CD4-positive, alpha-beta T cell treated with Interleukin-17A for 4 hours (primary cell): ENCODE measurements around the gene C10orf95.

Experiments
- DNase-seq: peaks from one replicate; pipeline ENCODE4 v3.0.0-alpha.2; 2020; ENCODE audit warnings: mixed read lengths

Gene C10orf95

DNA sequence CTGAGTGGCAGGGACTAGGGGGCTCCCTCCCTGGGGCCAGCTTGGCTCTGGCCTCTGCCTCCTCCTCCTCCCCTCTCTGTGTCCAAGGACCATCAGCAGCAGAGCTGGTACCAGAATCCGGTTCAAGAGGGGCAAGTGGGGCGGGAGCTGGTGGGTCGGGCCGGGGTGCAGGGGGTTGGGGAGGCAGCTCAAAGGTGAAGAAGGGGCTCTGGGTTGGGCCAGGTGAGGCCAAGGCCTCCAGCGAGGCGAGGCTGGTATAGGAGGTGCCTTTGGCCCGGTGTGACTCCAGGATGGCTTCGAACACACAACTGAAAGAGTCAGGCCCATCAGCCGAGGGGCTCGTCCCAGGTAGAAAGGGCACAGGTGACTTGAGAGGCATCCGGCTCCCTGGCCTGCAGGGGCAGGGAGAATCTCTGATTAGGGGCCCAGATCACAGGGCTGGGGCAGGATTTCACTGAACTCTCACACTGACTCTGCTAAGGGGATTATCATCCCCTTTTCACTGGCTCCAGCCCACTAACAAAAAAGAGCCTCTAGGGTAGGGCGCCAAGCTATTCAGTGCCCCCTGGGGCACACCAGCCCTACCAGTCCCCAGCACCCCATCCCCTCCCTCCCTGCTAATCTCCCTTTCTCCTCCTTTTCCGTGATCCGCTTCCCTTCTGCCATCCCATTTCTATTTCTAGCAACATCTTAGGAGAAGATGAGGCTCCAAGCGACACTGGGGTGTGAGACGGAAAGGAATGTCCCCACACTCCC, 37.4 kb downstream of the C10orf95 start:
- no peak for DNase-seq

DNA sequence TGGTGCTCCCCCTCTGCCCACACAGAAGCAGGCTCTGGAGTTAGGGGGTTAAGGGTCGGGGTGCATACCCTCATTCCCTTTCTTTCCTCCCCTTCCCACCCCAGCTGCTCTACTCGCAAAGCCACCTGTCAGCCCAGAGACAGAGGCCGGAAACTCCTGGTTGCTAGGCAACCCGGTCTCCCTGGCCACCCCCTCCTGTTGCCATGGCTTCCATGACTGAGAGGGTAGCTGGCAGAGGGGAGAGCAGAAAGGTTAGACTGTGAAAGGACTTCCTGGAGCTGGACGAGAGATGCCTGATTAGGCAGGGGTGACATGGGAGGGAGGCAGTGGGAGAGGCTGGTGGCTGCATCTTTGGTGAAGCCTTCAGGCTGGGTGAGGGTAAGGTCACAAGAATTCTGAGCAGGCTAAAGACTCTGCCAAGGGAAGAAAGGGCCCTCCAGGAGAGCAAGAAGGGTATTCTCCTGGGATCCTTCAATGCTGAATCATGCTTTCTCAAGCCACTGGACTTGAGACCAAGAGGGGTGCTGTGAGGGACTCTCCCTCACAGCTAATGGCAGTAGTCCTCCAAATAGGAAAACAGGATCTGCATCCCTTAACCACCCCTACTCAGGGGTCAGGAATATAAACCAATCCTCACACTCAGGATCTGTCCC, 38.2 kb downstream of the C10orf95 start:
- peak; percentile 56 for DNase-seq

- DNase-seq, result no peak
These were observed 39.0 kb downstream of the C10orf95 start for GRCh38 chr10:102412293-102412692.

DNA sequence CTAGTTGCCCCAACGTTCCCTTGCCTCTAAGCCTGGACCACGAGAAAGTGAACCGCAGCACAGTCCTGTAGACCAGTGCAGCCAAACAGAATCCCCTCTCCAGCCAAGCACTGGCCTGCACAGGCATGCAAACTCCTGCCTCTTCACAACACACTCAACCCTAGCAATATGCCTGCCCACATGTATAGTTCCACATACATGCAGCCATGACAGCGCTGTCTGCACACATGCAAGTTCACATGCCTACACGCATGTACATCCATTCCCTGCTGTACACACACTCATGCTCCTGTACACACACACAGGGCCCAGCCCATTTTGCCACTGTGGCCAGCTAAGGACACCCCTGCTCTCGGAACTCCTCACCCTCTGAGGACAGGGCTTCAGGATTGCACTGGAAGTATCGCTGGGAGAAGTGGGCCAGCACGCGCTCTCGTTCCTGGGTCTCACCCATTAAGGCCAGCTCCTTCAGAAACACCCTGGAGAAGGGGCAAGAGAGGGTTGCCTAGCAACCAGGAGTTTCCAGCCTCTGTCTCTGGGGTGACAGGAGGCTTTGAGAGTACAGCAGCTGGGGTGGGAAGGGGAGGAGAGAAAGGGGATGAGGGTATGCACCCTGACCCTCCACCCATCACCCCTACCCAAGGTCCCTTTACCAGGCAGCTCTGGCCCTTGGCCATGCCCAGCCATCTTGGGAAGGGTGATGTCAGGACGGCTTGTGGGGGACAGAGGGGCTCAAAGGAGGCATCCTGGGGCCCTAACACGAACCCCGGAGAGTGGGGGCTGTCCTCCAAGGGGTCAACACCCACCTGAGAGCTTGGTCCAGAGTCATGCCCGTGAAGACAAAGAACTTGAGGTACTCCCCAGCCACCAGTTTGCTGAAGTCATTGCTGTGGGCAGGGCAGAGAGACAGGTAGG, 39.7 kb downstream of the C10orf95 start:
- DNase-seq, result no peak

GRCh38 chr10:102410429-102411073, 40.8 kb downstream of the C10orf95 start:
- peak; percentile 83 for DNase-seq

- DNase-seq, result no peak
These were observed 41.5 kb downstream of the C10orf95 start for GRCh38 chr10:102409604-102410428.

- DNase-seq, result peak; percentile 88
These were observed 42.4 kb downstream of the C10orf95 start for GRCh38 chr10:102408728-102409603.

DNA sequence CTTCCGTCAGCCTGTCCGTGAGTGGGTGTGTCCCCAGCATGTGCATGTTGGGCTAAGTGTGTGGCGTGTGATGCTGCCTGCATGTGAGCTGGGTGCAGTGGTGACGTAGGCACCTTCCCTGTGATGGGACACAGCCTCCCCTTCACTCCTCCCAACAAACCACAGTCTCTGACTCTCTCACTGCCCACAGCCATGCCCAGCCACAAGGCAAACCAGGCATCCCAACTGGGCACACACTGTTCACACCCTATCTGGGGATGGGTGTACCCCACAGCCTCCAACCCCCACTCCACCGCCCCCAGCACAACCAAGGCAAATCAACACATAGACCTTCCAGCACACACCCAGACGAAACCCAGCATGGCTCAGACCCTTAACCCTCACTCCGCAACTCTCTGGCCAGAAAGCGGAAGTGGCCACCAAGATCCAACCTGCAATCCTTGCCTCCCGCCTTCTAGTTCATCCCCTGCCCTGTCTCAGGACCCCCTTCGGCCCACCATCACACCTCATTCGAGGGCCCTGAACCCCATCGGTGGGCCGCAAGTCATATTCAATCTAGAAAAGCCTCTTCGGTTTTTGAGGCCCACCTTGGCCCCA, 43.1 kb downstream of the C10orf95 start:
- no peak for DNase-seq

DNA sequence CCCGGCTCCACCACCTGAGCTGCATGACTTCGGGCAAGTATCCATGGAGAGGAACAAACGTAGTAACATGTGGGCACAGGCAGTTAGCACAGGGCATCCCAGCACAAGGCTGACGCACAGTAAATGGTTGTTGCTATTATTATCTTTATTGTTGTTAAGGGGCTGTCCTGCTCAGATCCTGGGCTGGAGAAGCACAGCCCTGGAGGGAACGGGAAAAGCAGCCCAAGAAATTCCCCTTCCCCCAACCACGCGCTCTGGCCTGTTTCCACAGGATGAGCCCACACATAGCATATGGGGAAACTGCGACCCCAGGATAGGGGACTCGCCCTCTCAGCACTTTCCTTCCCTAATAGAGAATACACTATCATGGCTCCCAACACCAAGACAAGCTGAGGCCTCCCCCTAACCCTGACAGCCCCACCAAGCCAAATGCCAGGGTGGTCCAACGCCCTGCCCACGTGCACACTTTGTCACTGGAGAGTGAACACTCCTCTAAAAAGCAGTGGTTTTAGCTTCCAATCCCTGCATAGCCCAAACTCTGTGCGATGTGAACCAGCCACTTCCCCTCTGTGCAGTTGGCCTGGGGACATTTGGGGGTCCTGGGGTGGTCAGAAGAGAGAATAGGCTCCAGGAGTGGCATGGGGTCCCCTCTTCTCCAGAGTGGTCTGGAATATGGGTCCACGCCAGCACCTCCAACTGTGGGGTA, 43.8 kb downstream of the C10orf95 start:
- DNase-seq, result no peak

GRCh38 chr10:102406815-102407214, 44.5 kb downstream of the C10orf95 start:
- no peak for DNase-seq

- DNase-seq, result no peak
These were observed 45.7 kb downstream of the C10orf95 start for GRCh38 chr10:102405632-102406031.

- DNase-seq, result no peak
These were observed 46.2 kb downstream of the C10orf95 start for GRCh38 chr10:102405108-102405571.

DNA sequence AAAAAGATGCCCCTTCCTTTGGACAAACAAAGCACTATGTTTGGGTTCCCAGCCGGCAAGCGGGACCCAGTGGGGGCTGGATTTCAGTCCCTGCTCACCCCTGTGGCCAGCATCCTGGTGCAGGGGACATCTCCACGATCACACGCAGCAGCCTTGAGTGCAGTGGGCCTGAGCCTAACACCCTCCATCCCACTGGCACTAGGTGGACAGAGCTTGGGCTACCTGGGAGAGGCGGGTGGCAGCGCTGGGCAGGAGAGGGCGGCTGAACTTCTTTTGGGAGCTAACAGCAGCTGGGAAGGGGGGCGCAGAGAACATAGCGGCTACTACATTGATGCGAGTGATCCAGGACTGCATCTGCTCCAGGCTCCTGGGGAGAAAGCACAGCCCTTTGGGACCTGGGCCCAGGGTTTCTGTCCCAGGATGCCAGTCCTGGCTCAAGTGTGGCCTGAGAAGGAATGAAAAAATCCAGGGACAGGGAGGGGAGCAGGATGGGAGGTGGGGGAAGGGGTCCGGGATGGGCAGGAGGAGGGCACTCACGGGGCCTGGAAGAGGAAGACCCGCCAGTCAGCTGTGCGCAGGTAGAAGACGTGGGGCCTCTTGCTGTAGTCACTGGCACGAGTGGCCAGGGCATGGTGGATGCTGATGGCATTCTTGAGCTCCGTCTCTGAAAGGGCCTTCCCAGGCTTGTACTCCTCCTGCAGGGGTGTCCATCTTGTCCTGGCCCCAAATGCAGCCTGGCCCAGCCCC, 46.8 kb downstream of the C10orf95 start:
- no peak for DNase-seq

DNA sequence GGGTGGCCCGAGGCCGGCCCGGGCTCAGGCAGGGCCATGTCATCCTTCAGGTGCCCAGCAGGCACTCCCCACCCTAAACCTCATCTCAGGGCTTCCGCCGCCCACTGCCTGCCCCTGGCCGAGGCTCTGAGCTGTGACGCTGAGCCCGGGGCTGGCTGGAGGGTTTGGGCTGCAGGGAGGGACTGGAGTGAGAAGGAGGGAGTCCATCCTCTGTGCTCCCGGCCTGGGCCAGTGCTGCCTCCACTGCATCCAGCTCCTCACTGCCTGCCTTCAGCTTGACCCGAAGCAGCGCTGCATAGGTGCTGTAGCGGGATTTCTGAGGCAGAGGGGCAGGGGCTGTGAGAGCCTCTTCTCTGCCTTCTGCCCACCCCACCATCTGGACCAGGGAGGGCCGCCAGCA, 48.2 kb downstream of the C10orf95 start:
- no peak for DNase-seq

DNA sequence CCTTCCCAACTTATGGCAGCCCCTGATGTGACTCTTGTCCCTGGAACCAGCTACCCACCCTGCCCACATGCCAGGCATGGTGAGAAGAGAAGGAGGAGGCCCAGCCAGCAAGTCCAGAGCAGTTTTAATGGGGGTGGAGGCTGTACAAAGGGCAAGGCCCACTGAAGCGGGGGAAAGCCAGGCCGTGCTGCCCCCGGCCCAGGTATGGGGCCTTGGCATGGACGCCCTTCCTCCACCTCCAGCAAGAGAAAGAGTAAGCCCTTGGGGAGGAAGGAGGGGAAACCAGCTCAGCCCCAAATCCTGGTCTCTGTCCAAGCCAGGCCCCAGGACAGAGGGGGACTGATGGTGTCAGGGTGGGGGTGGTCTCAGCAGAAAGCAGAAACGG, 48.8 kb downstream of the C10orf95 start:
- no peak for DNase-seq

DNA sequence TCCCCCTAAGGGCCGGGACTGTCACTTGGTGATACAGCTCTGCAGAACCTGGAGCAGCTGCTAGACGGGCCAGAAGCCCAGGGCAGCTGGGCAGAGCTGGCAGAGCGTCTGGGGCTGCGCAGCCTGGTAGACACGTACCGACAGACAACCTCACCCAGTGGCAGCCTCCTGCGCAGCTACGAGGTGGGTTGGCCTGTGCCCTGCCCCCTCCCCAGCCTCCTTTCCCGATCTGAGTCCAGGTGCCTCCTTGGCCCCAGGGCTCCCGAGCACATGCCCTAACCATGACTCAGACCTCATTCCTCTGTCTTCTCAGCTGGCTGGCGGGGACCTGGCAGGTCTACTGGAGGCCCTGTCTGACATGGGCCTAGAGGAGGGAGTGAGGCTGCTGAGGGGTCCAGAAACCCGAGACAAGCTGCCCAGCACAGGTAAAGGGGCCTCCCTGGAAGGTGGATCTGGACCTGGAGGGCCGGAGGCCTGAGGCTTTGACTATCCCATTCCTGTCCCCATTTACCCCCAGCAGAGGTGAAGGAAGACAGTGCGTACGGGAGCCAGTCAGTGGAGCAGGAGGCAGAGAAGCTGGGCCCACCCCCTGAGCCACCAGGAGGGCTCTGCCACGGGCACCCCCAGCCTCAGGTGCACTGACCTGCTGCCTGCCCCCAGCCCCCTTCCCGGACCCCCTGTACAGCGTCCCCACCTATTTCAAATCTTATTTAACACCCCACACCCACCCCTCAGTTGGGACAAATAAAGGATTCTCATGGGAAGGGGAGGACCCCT, 49.4 kb downstream of the C10orf95 start:
- no peak for DNase-seq

- no peak for DNase-seq
These were observed 50.0 kb downstream of the C10orf95 start for GRCh38 chr10:102401342-102401654.

DNA sequence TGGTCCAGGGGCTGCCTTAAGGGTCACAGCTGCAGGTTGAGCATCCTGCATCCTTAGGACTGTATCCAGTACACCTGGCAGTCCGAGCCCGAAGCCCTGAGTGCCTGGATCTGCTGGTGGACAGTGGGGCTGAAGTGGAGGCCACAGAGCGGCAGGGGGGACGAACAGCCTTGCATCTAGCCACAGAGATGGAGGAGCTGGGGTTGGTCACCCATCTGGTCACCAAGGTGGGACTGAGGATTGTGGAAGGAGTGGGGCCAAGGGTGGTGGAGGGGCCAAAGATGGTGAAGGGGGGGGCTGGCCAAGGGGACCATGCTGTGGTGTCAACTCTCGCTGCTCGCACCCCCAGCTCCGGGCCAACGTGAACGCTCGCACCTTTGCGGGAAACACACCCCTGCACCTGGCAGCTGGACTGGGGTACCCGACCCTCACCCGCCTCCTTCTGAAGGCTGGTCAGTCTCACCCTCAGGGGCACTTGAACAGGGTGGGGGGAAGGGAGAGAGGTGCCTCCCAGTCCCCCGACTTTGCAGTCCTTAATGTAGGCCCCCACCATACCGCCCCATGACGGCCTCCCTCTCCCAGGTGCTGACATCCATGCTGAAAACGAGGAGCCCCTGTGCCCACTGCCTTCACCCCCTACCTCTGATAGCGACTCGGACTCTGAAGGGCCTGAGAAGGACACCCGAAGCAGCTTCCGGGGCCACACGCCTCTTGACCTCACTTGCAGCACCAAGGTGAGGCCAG, 50.6 kb downstream of the C10orf95 start:
- no peak for DNase-seq
